IgD-negative memory B cell (primary cell): ENCODE data around the gene AKAP8. TPM values are rescaled to one million over a fixed set of nuclear protein-coding genes. Genes with fewer than 3 reads are reported as not detected.
A peak's percentile ranks its signal among the peaks of the same experiment; 100 is the strongest.
"Not testable (repeated sequence)": the region's sequence is repeated elsewhere in the genome, so short reads cannot be mapped to it uniquely, and the experiment has no call there.

Source experiments
- H3K27ac Mint-ChIP-seq, 3 donors: one replicate each; pipeline ENCODE4 v1.8.0; 2020 to 2022; ENCODE audit warnings: mild to moderate bottlenecking in 3 of 3, mixed read lengths in 3 of 3, moderate library complexity in 1 of 3
- H3K27me3 Mint-ChIP-seq: one replicate; pipeline ENCODE4 v1.8.0; 2021; ENCODE audit warnings: mixed read lengths
- H3K36me3 Mint-ChIP-seq: one replicate; pipeline ENCODE4 v1.8.0; 2020; ENCODE audit warnings: mild to moderate bottlenecking, mixed read lengths
- H3K4me1 Mint-ChIP-seq, 3 donors: one replicate each; pipeline ENCODE4 v1.8.0; 2020 to 2022; ENCODE audit warnings: mixed read lengths in 3 of 3, mild to moderate bottlenecking in 1 of 3
- H3K4me3 Mint-ChIP-seq, 4 donors: one replicate each; pipeline ENCODE4 v1.8.0; 2020 to 2022; ENCODE audit warnings: mild to moderate bottlenecking in 4 of 4, mixed read lengths in 4 of 4, moderate library complexity in 3 of 4
- H3K9me3 Mint-ChIP-seq, 3 donors: one replicate each; pipeline ENCODE4 v1.8.0; 2020 to 2021; ENCODE audit warnings: mixed read lengths in 3 of 3, mild to moderate bottlenecking in 1 of 3
- polyA plus RNA-seq: library from polyadenylated mRNA; unstranded; fragments of 300-500 nt; fragmentation: Illumina TruSeq; gene quantifications from one replicate; pipeline ENCODE4 v1.2.3, GENCODE V29; 2021

AKAP8 gene
- polyA plus RNA-seq, 1 donor from 2014 or later = 22.8 TPM

DNA sequence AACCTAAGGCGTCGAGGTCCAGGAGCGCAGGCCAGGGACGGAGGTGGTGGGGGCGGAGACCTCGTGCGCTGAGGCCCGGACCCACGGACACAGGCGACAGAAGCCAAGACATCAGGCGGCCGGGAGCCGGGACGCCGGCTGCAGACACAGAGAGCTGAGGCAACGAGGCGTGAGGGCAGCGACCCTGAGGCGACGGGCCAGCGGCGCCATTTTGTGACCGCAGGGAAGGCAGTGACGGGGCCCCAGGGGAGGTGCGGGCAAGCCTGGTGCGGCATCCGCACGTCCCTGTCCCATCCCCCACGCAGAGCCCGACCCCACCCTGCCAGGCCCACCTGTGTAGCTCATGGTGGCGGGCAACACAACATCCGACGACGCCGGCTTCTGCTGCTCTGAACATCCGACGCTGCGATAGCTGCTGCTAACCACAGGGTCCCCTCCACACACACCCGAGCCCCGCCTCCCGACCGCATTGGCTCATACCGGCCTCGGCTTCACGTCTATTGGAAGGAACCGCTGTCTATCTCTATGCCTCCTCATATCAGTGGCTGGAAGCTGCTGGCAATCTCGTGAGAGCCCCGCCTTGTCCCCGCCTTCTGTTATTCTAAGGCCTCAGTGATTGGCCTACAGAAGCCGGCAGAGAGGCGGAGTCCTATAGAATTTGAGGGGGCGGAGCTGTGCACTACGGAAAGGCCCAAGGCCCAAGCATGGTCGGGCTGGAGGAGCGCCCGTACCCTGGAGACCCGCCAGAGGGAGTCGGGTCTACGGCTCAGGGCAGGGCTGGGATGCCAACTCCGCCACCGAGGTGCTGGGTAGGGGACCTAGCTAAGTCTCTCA, 39.2 kb upstream of the AKAP8 start, which contains the start of gene AKAP8L:
AKAP8L (minus strand) TSS at position 410 of the 834 bp plus-strand sequence; CDS start at position 345, 65 bp downstream.
- Mint-ChIP-seq H3K36me3 (peaks cover 11% of the 10 kb centered on the region), H3K27me3 (no peaks in the 10 kb centered on the region), H3K9me3 (no peaks in the 10 kb centered on the region), H3K27ac (peak within 1 kb of the TSS; percentile 95 to 99 (median 99)), H3K4me1 (peaks cover 27 to 32% (median 29%) of the 10 kb centered on the region in 3 donors), H3K4me3 (peak within 1 kb of the TSS; percentile 96 to 100 (median 100))

- Mint-ChIP-seq H3K4me3 (peak overlapping the region; percentile 96 to 100 (median 100)), H3K9me3 (no peaks in the 10 kb centered on the region), H3K27me3 (no peaks in the 10 kb centered on the region), H3K27ac (peak overlapping the region; percentile 95 to 99 (median 99)), H3K36me3 (peaks cover 7% of the 10 kb centered on the region), H3K4me1 (peaks cover 30 to 36% (median 33%) of the 10 kb centered on the region in 3 donors)
Observed at GRCh38 chr19:15418231-15418578, 38.6 kb upstream of the AKAP8 start.

- Mint-ChIP-seq H3K4me1 (peaks cover 34 to 40% (median 37%) of the 10 kb centered on the region in 3 donors), H3K9me3 (no peaks in the 10 kb centered on the region), H3K27ac (peak overlapping the region; percentile 95 to 99 (median 99)), H3K27me3 (no peaks in the 10 kb centered on the region), H3K4me3 (peak overlapping the region; percentile 96 to 100 (median 100)), H3K36me3 (peaks cover 7% of the 10 kb centered on the region)
Observed at GRCh38 chr19:15417699-15418098, 38.1 kb upstream of the AKAP8 start.

DNA sequence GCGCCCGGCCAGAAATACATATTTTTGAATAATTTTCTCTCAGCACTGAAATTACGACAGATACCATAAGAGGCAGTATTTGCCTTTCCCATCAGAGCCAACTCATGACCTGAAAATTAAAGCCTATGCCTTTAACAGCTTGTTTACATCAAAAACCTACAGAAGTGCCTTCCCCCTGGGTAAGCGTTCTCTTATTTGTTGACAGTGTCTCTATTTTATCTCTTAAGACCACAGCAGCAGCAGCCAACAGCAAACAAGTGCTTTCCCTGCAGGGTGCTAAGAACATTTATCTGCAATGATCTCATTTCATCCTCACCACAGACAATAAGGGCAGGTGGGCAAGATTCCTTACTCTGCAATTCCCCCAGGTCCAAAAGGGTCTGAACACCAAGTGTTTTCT, 33.2 kb upstream of the AKAP8 start:
- peaks cover 4% of the 10 kb centered on the region for H3K36me3 Mint-ChIP-seq
- no peaks in the 10 kb centered on the region for H3K27me3 Mint-ChIP-seq
- H3K4me1 Mint-ChIP-seq = peaks cover 30 to 39% (median 32%) of the 10 kb centered on the region in 3 donors
- no peaks in the 10 kb centered on the region for H3K9me3 Mint-ChIP-seq
- no peak overlapping the region for H3K4me3 Mint-ChIP-seq
- H3K27ac Mint-ChIP-seq = peak overlapping the region in 1 of 3 donors; percentile 43

- H3K27me3 Mint-ChIP-seq, H3K9me3 Mint-ChIP-seq, H3K36me3 Mint-ChIP-seq, H3K27ac Mint-ChIP-seq, H3K4me3 Mint-ChIP-seq: not testable (repeated sequence)
- peaks cover 24 to 32% (median 25%) of the 10 kb centered on the region in 3 donors for H3K4me1 Mint-ChIP-seq
Observed at GRCh38 chr19:15411351-15411750, 31.8 kb upstream of the AKAP8 start.

- no peaks in the 10 kb centered on the region for H3K27me3 Mint-ChIP-seq
- no peaks in the 10 kb centered on the region for H3K9me3 Mint-ChIP-seq
- peak overlapping the region in 2 of 4 donors; percentile 28 to 34 for H3K4me3 Mint-ChIP-seq
- peak overlapping the region in 1 of 3 donors; percentile 77 for H3K27ac Mint-ChIP-seq
- H3K36me3 Mint-ChIP-seq = no peaks in the 10 kb centered on the region
- peaks cover 16 to 26% (median 18%) of the 10 kb centered on the region in 3 donors for H3K4me1 Mint-ChIP-seq
Observed at GRCh38 chr19:15404780-15405211, 25.2 kb upstream of the AKAP8 start.

DNA sequence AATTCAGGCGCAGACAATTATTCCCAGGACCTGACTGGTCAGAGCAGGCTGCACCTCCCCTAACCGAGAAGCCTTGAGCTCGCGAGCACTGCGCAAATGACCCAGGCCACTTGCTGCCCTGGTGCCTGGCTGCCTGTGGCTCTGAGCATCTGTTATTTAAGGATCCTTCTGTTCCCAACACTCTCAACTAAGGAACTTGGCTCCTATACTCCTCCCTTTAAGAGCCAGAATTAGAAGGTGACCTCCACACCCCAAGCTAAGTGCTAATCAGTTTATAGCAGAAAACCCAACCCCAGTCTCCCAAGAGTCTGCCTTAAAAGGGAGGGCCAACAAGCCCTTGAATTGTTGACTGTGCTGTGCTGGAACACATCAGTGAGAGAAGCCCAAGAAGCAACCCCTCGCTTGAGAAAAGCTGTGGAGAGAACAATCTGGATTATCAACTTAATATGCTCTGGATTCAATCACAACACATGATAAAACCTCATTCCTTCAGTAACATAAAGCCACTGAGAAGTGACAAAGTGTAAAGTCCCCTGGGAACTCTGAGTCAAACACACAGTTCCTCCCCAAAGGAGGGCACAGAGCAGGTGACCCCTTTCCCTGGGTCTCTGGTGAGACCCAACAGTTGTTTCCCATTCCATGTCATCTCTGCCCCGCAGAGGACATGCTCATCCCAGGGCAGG, 24.7 kb upstream of the AKAP8 start:
- Mint-ChIP-seq H3K27ac (peak overlapping the region in 1 of 3 donors; percentile 77), H3K9me3 (no peaks in the 10 kb centered on the region), H3K4me1 (peaks cover 13 to 22% (median 18%) of the 10 kb centered on the region in 3 donors), H3K36me3 (no peaks in the 10 kb centered on the region), H3K4me3 (peak overlapping the region in 1 of 4 donors; percentile 28), H3K27me3 (no peaks in the 10 kb centered on the region)

DNA sequence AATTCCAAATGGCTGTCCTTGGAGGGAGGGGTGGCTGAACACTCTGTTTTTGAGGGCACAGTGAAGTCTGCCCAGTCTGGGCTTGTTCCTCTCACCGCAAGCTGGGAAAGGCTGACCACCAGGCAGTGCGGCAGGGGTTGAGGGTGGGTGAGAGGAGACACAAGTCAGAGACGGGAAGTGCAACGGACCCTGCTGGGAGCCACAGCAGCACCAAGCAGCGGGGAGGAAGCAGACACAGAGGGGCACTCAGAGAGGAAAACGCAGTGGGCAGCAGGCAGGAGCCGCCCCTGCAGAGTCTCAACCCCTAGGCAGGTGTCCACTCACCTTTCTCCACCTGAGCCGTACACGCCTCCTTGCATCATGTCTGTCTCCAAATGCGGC, 23.6 kb upstream of the AKAP8 start:
- Mint-ChIP-seq H3K27me3 (no peaks in the 10 kb centered on the region), H3K27ac (no peak overlapping the region), H3K4me1 (peaks cover 12 to 19% (median 18%) of the 10 kb centered on the region in 3 donors), H3K4me3 (no peak overlapping the region), H3K9me3 (no peaks in the 10 kb centered on the region), H3K36me3 (no peaks in the 10 kb centered on the region)

DNA sequence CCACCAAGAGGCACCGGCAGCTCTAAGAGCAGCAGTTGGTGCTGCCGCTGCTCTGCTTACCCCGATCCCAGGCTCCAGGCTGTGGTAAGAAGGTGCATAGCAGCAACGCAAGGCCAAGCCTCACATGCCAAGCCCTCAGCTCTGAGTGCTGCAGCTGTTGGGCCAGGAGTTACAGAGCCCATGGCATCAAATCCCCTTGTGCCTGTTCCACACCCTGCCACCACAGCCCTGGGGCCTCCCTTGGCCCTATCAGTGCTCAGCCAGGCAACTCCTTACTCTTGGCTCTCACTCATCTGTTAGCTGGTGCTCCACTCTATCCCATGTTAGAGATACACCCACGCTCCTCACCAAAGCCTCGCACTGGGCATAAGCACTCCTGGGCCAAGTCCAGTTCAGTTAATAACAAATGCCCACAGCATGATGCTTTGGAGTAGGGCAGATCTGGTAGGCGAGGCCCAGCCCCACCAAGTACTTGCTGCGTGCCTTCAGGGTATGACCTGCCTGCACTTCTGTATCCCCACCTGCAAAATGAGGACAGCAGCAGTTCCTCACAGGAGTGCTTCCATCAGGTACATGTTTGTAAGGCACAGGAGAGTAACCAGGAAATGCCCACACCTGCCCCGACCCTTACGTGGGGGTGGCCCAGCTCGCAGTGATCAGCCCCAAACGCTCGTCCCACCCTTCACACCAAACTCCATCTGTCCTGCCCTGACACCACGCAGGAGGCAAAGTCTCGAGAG, 23.0 kb upstream of the AKAP8 start:
- Mint-ChIP-seq H3K4me1 (peaks cover 10 to 14% (median 13%) of the 10 kb centered on the region in 3 donors), H3K27ac (no peak overlapping the region), H3K9me3 (no peaks in the 10 kb centered on the region), H3K4me3 (no peak overlapping the region), H3K27me3 (no peaks in the 10 kb centered on the region), H3K36me3 (no peaks in the 10 kb centered on the region)

DNA sequence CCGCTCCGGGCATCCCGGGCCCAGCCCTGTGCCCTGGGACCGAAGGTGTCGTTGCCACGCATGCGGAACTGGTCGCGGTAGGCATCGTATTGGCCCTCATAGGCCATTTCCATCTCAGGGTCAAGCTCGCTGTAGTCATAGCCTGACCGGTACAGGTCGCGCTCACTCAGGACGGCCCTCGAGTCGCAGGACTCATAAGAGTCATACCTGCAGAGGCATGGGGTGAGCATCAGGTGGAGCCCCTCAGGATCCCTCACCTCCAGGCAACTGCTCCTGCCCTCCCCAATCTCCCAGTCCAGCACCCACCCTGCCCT, 21.8 kb upstream of the AKAP8 start:
- Mint-ChIP-seq H3K9me3 (no peaks in the 10 kb centered on the region), H3K4me1 (peaks cover 7 to 13% (median 10%) of the 10 kb centered on the region in 3 donors), H3K27me3 (no peaks in the 10 kb centered on the region), H3K36me3 (peaks cover 2% of the 10 kb centered on the region), H3K4me3 (no peak overlapping the region), H3K27ac (no peak overlapping the region)

- H3K9me3 Mint-ChIP-seq = no peaks in the 10 kb centered on the region
- peaks cover 9 to 13% (median 11%) of the 10 kb centered on the region in 3 donors for H3K4me1 Mint-ChIP-seq
- H3K4me3 Mint-ChIP-seq = no peak overlapping the region
- H3K36me3 Mint-ChIP-seq = peaks cover 7% of the 10 kb centered on the region
- H3K27me3 Mint-ChIP-seq = no peaks in the 10 kb centered on the region
- H3K27ac Mint-ChIP-seq = no peak overlapping the region
Observed at GRCh38 chr19:15400521-15401396, 21.2 kb upstream of the AKAP8 start.

DNA sequence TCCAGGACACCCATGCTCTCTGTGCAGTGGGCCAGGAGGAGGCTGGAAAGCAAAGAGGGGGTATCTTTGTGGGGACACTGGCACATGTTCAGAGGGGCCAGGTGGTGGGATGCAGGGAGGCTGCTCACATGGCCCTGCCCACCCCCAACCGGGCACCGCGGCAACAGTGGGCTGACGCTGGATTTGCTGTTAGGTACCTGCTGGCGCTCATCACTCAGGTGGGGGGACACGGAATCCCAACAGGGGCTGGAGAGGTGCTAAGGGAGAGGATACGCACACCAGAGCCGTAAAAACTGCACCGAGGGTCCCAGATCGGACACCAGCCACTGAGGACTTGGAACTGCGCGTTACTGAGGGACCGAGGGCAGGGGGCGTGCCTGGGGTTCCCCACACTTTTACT, 20.0 kb upstream of the AKAP8 start:
- no peaks in the 10 kb centered on the region for H3K9me3 Mint-ChIP-seq
- H3K4me3 Mint-ChIP-seq = no peak overlapping the region
- H3K27ac Mint-ChIP-seq = no peak overlapping the region
- H3K36me3 Mint-ChIP-seq = peaks cover 7% of the 10 kb centered on the region
- no peaks in the 10 kb centered on the region for H3K27me3 Mint-ChIP-seq
- H3K4me1 Mint-ChIP-seq = peaks cover 5 to 9% (median 8%) of the 10 kb centered on the region in 3 donors

DNA sequence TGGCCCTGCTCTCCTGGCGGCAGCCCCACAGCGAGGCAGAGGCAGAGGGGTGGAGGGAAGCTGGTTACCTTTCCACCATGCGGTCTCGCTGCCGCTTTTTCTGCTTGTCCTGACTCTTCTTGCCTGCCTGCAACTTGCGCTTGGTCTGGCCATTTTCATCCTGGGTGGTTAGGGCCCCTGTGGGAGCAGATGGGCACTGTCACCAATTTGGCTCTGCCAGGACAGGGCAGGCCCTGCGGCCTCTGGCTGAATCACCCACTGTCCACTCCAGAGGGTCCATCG, 19.6 kb upstream of the AKAP8 start:
- no peaks in the 10 kb centered on the region for H3K27me3 Mint-ChIP-seq
- no peak overlapping the region for H3K4me3 Mint-ChIP-seq
- H3K36me3 Mint-ChIP-seq = peaks cover 7% of the 10 kb centered on the region
- no peaks in the 10 kb centered on the region for H3K9me3 Mint-ChIP-seq
- H3K4me1 Mint-ChIP-seq = peaks cover 1 to 5% (median 4%) of the 10 kb centered on the region in 3 donors
- H3K27ac Mint-ChIP-seq = no peak overlapping the region

GRCh38 chr19:15398501-15399233, 19.1 kb upstream of the AKAP8 start:
- Mint-ChIP-seq H3K9me3 (no peaks in the 10 kb centered on the region), H3K4me3 (no peak overlapping the region), H3K27me3 (no peaks in the 10 kb centered on the region), H3K36me3 (peaks cover 7% of the 10 kb centered on the region), H3K4me1 (peaks cover 2 to 5% (median 4%) of the 10 kb centered on the region in 3 donors), H3K27ac (no peak overlapping the region)
